GM12801 (cell line): Measurements from ENCODE around the gene ADK.

Source experiments
- TF ChIP-seq, protein P1 (sequence below): IDR thresholded peaks from one replicate; pipeline ENCODE4 v1.5.1; 2011; ENCODE audit warnings: control low read depth; ENCODE audit not compliant: insufficient read length; ENCODE audit errors: extremely low read depth

ADK gene

GRCh38 chr10:74480778-74481177 lies 329.8 kb downstream of the ADK start:
- TF ChIP-seq, protein P1, sequence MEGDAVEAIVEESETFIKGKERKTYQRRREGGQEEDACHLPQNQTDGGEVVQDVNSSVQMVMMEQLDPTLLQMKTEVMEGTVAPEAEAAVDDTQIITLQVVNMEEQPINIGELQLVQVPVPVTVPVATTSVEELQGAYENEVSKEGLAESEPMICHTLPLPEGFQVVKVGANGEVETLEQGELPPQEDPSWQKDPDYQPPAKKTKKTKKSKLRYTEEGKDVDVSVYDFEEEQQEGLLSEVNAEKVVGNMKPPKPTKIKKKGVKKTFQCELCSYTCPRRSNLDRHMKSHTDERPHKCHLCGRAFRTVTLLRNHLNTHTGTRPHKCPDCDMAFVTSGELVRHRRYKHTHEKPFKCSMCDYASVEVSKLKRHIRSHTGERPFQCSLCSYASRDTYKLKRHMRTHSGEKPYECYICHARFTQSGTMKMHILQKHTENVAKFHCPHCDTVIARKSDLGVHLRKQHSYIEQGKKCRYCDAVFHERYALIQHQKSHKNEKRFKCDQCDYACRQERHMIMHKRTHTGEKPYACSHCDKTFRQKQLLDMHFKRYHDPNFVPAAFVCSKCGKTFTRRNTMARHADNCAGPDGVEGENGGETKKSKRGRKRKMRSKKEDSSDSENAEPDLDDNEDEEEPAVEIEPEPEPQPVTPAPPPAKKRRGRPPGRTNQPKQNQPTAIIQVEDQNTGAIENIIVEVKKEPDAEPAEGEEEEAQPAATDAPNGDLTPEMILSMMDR, result no peak

- TF ChIP-seq, protein P1, result no peak
Observed at GRCh38 chr10:74483356-74483755, 332.3 kb downstream of the ADK start.

DNA sequence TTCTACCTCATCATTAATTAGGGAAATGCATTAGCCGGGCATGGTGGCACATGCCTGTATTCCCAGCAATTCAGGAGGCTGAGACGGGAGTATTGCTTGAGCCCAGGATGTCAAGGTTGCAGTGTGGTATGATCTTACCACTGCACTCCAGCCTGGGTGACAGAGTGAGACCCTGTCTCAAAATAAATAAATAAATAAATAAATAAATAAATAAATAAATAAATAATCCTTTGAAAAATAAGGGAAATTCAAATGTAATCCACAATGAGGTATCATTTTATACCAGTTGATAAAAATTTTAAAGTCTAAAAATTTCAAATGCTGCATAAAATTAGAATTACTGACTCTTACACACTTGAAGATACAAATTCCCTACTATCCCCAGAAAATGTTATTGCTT lies 334.3 kb downstream of the ADK start:
- TF ChIP-seq, protein P1, result no peak

DNA sequence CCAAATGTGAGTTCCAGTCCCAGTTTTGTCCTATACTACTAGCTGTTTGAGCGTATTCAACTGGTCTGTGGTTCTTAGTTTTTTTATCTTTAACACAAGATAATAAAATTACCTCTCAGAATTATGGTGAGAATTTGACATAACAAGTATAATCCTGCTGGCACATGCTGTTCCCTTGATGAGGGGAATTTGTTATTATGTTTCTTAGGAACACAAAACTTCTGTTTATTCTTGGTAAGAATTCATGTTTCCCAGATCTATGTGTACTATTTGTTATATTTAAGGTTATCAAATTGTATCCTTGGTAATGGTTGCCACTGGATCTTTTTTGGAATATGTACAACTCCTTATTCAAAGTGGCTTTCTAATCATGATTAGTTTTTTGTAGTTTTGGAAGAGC lies 335.6 kb downstream of the ADK start:
- TF ChIP-seq, protein P1, result no peak

DNA sequence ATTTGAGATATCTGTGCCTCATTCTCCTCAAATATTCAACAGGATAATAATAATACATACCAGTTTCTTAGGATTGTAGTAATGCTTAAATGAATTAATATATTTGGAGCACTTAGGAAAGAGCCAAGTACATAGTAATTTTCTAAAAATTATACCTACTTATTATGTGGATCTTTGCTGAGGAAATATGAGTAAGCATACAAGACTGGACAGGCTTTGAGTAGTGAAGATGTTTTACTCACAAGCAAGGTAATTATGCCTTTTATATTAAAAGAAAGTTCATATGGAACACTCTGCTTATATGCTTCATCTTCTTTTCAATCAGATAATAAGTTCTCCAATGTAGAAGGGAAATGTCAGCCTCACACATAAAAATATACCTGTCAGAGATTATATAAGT lies 337.9 kb downstream of the ADK start:
- TF ChIP-seq, protein P1, result no peak

DNA sequence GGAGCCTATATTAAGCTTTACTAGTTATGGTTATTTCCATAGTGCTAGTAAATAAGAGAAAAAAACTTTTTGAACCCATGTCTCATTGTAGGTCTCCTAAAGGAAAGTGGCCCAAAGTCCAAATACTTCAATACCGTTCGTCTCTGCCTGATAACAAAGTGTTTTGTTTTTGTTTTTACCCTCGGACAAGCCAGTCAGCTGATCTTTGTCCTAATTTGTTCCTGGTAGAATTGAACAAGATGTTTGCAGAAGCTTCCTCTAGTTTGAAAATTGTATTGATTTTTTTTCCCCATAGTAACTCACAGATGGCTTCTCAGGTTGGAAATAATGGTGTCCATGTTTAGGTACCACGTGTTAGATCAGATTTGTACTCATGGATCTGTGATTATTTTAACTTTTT lies 339.5 kb downstream of the ADK start:
- TF ChIP-seq, protein P1, result no peak

DNA sequence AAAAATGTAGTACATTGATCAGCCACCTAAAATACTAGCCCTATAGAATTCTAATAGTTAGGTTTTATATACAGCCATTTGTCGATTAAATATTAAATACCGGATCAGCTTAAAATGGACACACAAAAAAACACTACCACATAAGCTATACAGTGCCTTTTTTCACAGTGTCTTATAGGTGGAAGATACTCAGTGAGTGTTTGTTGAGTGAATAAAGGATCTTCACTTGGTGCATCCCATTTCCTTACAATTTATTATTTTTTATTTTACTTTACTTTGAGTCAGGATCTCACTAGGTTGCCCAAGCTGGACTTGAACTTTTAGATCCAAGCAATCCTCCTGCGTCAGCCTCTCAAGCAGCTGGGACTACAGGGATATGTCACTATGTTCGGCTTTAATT lies 340.0 kb downstream of the ADK start:
- TF ChIP-seq, protein P1, result no peak
